Measurements from ENCODE around the gene LYRM1. TPM values are rescaled to one million over a fixed set of nuclear protein-coding genes. Genes with fewer than 3 reads are reported as not detected.

The LYRM1 gene
- total RNA-seq, 1 experiment from 2014 or later: 14.3 TPM

- Histone ChIP-seq H3K27ac (ENCODE audit: low read depth, low read length, poor library complexity, severe bottlenecking) (no peak overlapping the region), H3K36me3 (ENCODE audit: insufficient read depth, low read length, poor library complexity, severe bottlenecking) (no peaks in the 10 kb centered on the region), H3K9me3 (ENCODE audit: low read depth, low read length, poor library complexity, severe bottlenecking) (no peaks in the 10 kb centered on the region), H3K4me1 (ENCODE audit: insufficient read depth, low read length, poor library complexity, severe bottlenecking) (peaks cover 8% of the 10 kb centered on the region), H3K4me3 (ENCODE audit: low read depth, low read length, poor library complexity, severe bottlenecking) (no peak overlapping the region), H3K27me3 (replicated peaks; ENCODE audit: insufficient read depth, low read depth, low read length, poor library complexity) (no peaks in the 10 kb centered on the region)
- no TSS peak for BruUV-seq (replicated peaks)
- ChIA-PET CTCF (interaction anchor here (0.6 kb wide), 1 partner anchor 80 kb away, joined by 4 read pairs; no protein-coding TSS in a partner anchor), POLR2A (ENCODE audit: low non-redundant PET) (no interaction called here)
- DNase-seq (ENCODE audit: low spot score): no peak
- intact Hi-C loops (cut with micrococcal nuclease; ENCODE audit: unreplicated experiment): no loop called here
- no peak for TF ChIP-seq EZH2 (IDR thresholded peaks at IDR 0.05; ENCODE audit: borderline replicate concordance, low read depth, low read length, poor library complexity, severe bottlenecking)
- TF ChIP-seq CTCF (conservative IDR thresholded peaks at IDR 0.05; ENCODE audit: low read depth, low read length): no peak
Observed at GRCh38 chr16:20920799-20921198, 20.2 kb downstream of the LYRM1 start.

- Histone ChIP-seq H3K4me1 (ENCODE audit: insufficient read depth, low read length, poor library complexity, severe bottlenecking) (peaks cover 4% of the 10 kb centered on the region), H3K36me3 (ENCODE audit: insufficient read depth, low read length, poor library complexity, severe bottlenecking) (no peaks in the 10 kb centered on the region), H3K4me3 (ENCODE audit: low read depth, low read length, poor library complexity, severe bottlenecking) (no peak overlapping the region), H3K27ac (ENCODE audit: low read depth, low read length, poor library complexity, severe bottlenecking) (no peak overlapping the region), H3K27me3 (replicated peaks; ENCODE audit: insufficient read depth, low read depth, low read length, poor library complexity) (no peaks in the 10 kb centered on the region), H3K9me3 (ENCODE audit: low read depth, low read length, poor library complexity, severe bottlenecking) (no peaks in the 10 kb centered on the region)
- TF ChIP-seq EZH2 (IDR thresholded peaks at IDR 0.05; ENCODE audit: borderline replicate concordance, low read depth, low read length, poor library complexity, severe bottlenecking): no peak
- TF ChIP-seq CTCF (conservative IDR thresholded peaks at IDR 0.05; ENCODE audit: low read depth, low read length): no peak
- BruUV-seq (replicated peaks): no TSS peak
- no peak for DNase-seq (ENCODE audit: low spot score)
- CTCF ChIA-PET: no interaction called here
- POLR2A ChIA-PET (ENCODE audit: low non-redundant PET): no interaction called here
- intact Hi-C loops (cut with micrococcal nuclease; ENCODE audit: unreplicated experiment): no loop called here
Observed at GRCh38 chr16:20923876-20924275, 23.3 kb downstream of the LYRM1 start.

GRCh38 chr16:20925751-20926150 is 25.2 kb downstream of the LYRM1 start:
- no peak overlapping the region for H3K4me3 ChIP-seq (ENCODE audit: low read depth, low read length, poor library complexity, severe bottlenecking)
- no peak for DNase-seq (ENCODE audit: low spot score)
- POLR2A ChIA-PET (ENCODE audit: low non-redundant PET): no interaction called here
- H3K27ac ChIP-seq (ENCODE audit: low read depth, low read length, poor library complexity, severe bottlenecking): no peak overlapping the region
- intact Hi-C loops (cut with micrococcal nuclease; ENCODE audit: unreplicated experiment): no loop called here
- no peaks in the 10 kb centered on the region for H3K27me3 ChIP-seq (replicated peaks; ENCODE audit: insufficient read depth, low read depth, low read length, poor library complexity)
- H3K36me3 ChIP-seq (ENCODE audit: insufficient read depth, low read length, poor library complexity, severe bottlenecking): no peaks in the 10 kb centered on the region
- TF ChIP-seq EZH2 (IDR thresholded peaks at IDR 0.05; ENCODE audit: borderline replicate concordance, low read depth, low read length, poor library complexity, severe bottlenecking): no peak
- no peak for TF ChIP-seq CTCF (conservative IDR thresholded peaks at IDR 0.05; ENCODE audit: low read depth, low read length)
- H3K4me1 ChIP-seq (ENCODE audit: insufficient read depth, low read length, poor library complexity, severe bottlenecking): no peaks in the 10 kb centered on the region
- CTCF ChIA-PET: no interaction called here
- no TSS peak for BruUV-seq (replicated peaks)
- H3K9me3 ChIP-seq (ENCODE audit: low read depth, low read length, poor library complexity, severe bottlenecking): no peaks in the 10 kb centered on the region
